Neural progenitor cell (in vitro differentiated cells): ENCODE data around the gene PRCD. TPM values are rescaled to one million over a fixed set of nuclear protein-coding genes. Genes with fewer than 3 reads are reported as not detected.

Experiments used
- DNase-seq: peaks from one replicate; pipeline ENCODE4 v3.0.0-alpha.2; 2016; ENCODE audit warnings: low spot score
- H2AFZ ChIP-seq: fragments of 200-600 bp; sonication (generic); replicated peaks from 2 replicates; pipeline ENCODE4 v1.6.1; 2016; ENCODE audit warnings: antibody characterized with exemption
- H3F3A ChIP-seq: fragments of 200-600 bp; sonication (generic); 2 replicates; pipeline ENCODE4 v1.6.1; 2016; ENCODE audit warnings: antibody characterized with exemption, low read depth
- H3K27ac ChIP-seq: fragments of 200-600 bp; sonication (generic); 2 replicates; pipeline ENCODE4 v1.5.1; 2016; ENCODE audit warnings: mild to moderate bottlenecking
- H3K27me3 ChIP-seq: fragments of 200-600 bp; sonication (generic); 2 replicates; pipeline ENCODE4 v1.6.1; 2016; ENCODE audit warnings: mild to moderate bottlenecking, moderate library complexity
- H3K36me3 ChIP-seq: fragments of 200-600 bp; sonication (generic); 2 replicates; pipeline ENCODE4 v1.5.1; 2016
- H3K4me1 ChIP-seq: fragments of 200-600 bp; sonication (generic); 2 replicates; pipeline ENCODE4 v1.6.1; 2016; ENCODE audit warnings: mixed run types
- H3K4me2 ChIP-seq: fragments of 200-600 bp; sonication (generic); 2 replicates; pipeline ENCODE4 v1.6.1; 2016
- H3K4me3 ChIP-seq: fragments of 200-600 bp; sonication (generic); 2 replicates; pipeline ENCODE4 v1.5.1; 2016
- H3K79me2 ChIP-seq: fragments of 200-600 bp; sonication (generic); 2 replicates; pipeline ENCODE4 v1.6.1; 2016; ENCODE audit warnings: low read depth
- H3K9ac ChIP-seq: fragments of 200-600 bp; sonication (generic); 2 replicates; pipeline ENCODE4 v1.6.1; 2016
- H3K9me3 ChIP-seq: fragments of 200-600 bp; sonication (generic); 2 replicates; pipeline ENCODE4 v1.5.1; 2016; ENCODE audit warnings: low read depth
- H4K20me1 ChIP-seq: fragments of 200-600 bp; sonication (generic); 2 replicates; pipeline ENCODE4 v1.6.1; 2016; ENCODE audit warnings: low read depth
- H3K27ac Mint-ChIP-seq: 3 replicates; pipeline ENCODE4 v1.8.0; 2021; ENCODE audit warnings: mixed read lengths
- H3K27me3 Mint-ChIP-seq: 2 replicates; pipeline ENCODE4 v1.8.0; 2022; ENCODE audit warnings: low read depth, mild to moderate bottlenecking, inconsistent platforms, moderate library complexity, mixed read lengths; ENCODE audit not compliant: insufficient read depth
- H3K36me3 Mint-ChIP-seq: 3 replicates; pipeline ENCODE4 v1.8.0; 2021; ENCODE audit warnings: mixed read lengths
- H3K4me1 Mint-ChIP-seq: 3 replicates; pipeline ENCODE4 v1.8.0; 2021; ENCODE audit warnings: mixed read lengths
- H3K4me3 Mint-ChIP-seq: 3 replicates; pipeline ENCODE4 v1.8.0; 2021; ENCODE audit warnings: mild to moderate bottlenecking, moderate library complexity, mixed read lengths
- H3K9me3 Mint-ChIP-seq: 3 replicates; pipeline ENCODE4 v1.8.0; 2020; ENCODE audit warnings: mixed read lengths
- CTCF ChIP-seq: fragments of 200-600 bp; sonication (generic); IDR thresholded peaks from 2 replicates; pipeline ENCODE4 v1.5.1; 2017; ENCODE audit warnings: antibody characterized with exemption, mild to moderate bottlenecking
- EZH2 ChIP-seq: fragments of 200-600 bp; sonication (generic); IDR thresholded peaks from 2 replicates; pipeline ENCODE4 v1.6.1; 2017; ENCODE audit warnings: antibody characterized with exemption, mild to moderate bottlenecking, moderate library complexity
- EZH2phosphoT487 ChIP-seq: fragments of 200-600 bp; sonication (generic); IDR thresholded peaks from 2 replicates; pipeline ENCODE4 v1.6.1; 2017; ENCODE audit warnings: antibody characterized with exemption
- total RNA-seq: library from RNA; depleted of rRNA; stranded (reverse); fragments of >200 nt; gene quantifications from 2 replicates; pipeline ENCODE4 v1.2.3, GENCODE V29; 2015; ENCODE audit warnings: low replicate concordance

The PRCD gene
- total RNA-seq, 1 donor from 2014 or later = not detected

- H3K9ac ChIP-seq = peak overlapping the region; percentile 22
- peaks cover 64% of the 10 kb centered on the region for H4K20me1 ChIP-seq
- H2AFZ ChIP-seq = no peak overlapping the region
- TF ChIP-seq EZH2phosphoT487 (no peak), EZH2 (no peak), CTCF (no peak)
- no peaks in the 10 kb centered on the region for H3K9me3 ChIP-seq
- peaks cover 61% of the 10 kb centered on the region for H3K79me2 ChIP-seq
- H3K4me2 ChIP-seq = peak overlapping the region; percentile 37
- H3K4me1 ChIP-seq = peaks cover 17% of the 10 kb centered on the region
- H3K36me3 ChIP-seq = peaks cover 8% of the 10 kb centered on the region
- peaks cover 28% of the 10 kb centered on the region for H3F3A ChIP-seq
- no peak for DNase-seq
- H3K4me3 Mint-ChIP-seq = peak overlapping the region; percentile 18
- H3K4me1 Mint-ChIP-seq = peaks cover 29% of the 10 kb centered on the region
- peaks cover 4% of the 10 kb centered on the region for H3K27me3 Mint-ChIP-seq
- no peaks in the 10 kb centered on the region for H3K9me3 Mint-ChIP-seq
- no peak overlapping the region for H3K4me3 ChIP-seq
- H3K27me3 ChIP-seq = no peaks in the 10 kb centered on the region
- peaks cover 18% of the 10 kb centered on the region for H3K36me3 Mint-ChIP-seq
- no peak overlapping the region for H3K27ac ChIP-seq
- no peak overlapping the region for H3K27ac Mint-ChIP-seq
Observed at GRCh38 chr17:76560036-76560876, 20.4 kb downstream of the PRCD start.

- no peak for DNase-seq
- Mint-ChIP-seq H3K27me3 (peaks cover 4% of the 10 kb centered on the region), H3K36me3 (peaks cover 23% of the 10 kb centered on the region), H3K27ac (no peak overlapping the region), H3K4me1 (peaks cover 32% of the 10 kb centered on the region), H3K9me3 (no peaks in the 10 kb centered on the region), H3K4me3 (no peak overlapping the region)
- H4K20me1 ChIP-seq = peaks cover 70% of the 10 kb centered on the region
- H3K9ac ChIP-seq = no peak overlapping the region
- no peaks in the 10 kb centered on the region for H3K9me3 ChIP-seq
- no peak overlapping the region for H3K4me2 ChIP-seq
- peaks cover 61% of the 10 kb centered on the region for H3K79me2 ChIP-seq
- peaks cover 17% of the 10 kb centered on the region for H3K4me1 ChIP-seq
- peaks cover 31% of the 10 kb centered on the region for H3F3A ChIP-seq
- H3K4me3 ChIP-seq = no peak overlapping the region
- no peak for TF ChIP-seq CTCF
- TF ChIP-seq EZH2phosphoT487 = no peak
- TF ChIP-seq EZH2 = no peak
- peaks cover 8% of the 10 kb centered on the region for H3K36me3 ChIP-seq
- no peak overlapping the region for H2AFZ ChIP-seq
- no peaks in the 10 kb centered on the region for H3K27me3 ChIP-seq
- no peak overlapping the region for H3K27ac ChIP-seq
Observed at GRCh38 chr17:76560877-76561221, 21.0 kb downstream of the PRCD start.

- Histone ChIP-seq H3K9me3 (no peaks in the 10 kb centered on the region), H3K27me3 (no peaks in the 10 kb centered on the region), H3K9ac (no peak overlapping the region), H3K79me2 (peaks cover 61% of the 10 kb centered on the region), H3K27ac (no peak overlapping the region), H4K20me1 (peaks cover 75% of the 10 kb centered on the region), H3K36me3 (peaks cover 8% of the 10 kb centered on the region), H2AFZ (no peak overlapping the region), H3F3A (peaks cover 36% of the 10 kb centered on the region), H3K4me1 (peaks cover 17% of the 10 kb centered on the region), H3K4me3 (no peak overlapping the region), H3K4me2 (no peak overlapping the region)
- Mint-ChIP-seq H3K27me3 (peaks cover 4% of the 10 kb centered on the region), H3K36me3 (peaks cover 25% of the 10 kb centered on the region), H3K9me3 (no peaks in the 10 kb centered on the region), H3K27ac (no peak overlapping the region), H3K4me3 (no peak overlapping the region), H3K4me1 (peaks cover 35% of the 10 kb centered on the region)
- DNase-seq = no peak
- no peak for TF ChIP-seq EZH2phosphoT487
- TF ChIP-seq EZH2 = no peak
- no peak for TF ChIP-seq CTCF
Observed at GRCh38 chr17:76561332-76561731, 21.5 kb downstream of the PRCD start.
